Lower lobe of right lung (tissue), 2 donors: Measurements from ENCODE around the gene TXN2. TPM values are rescaled to one million over a fixed set of nuclear protein-coding genes. Genes with fewer than 3 reads are reported as not detected.
A peak's percentile ranks its signal among the peaks of the same experiment; 100 is the strongest.

Source experiments
- ATAC-seq, 2 donors: fragments of 200-7000 bp; cut with Tn5 transposase; one replicate each; pipeline ENCODE4 v1.9.1; 2020 to 2022; ENCODE audit warnings: mild to moderate bottlenecking in 2 of 2, moderate library complexity in 2 of 2
- DNase-seq: peaks from one replicate; pipeline ENCODE4 v3.0.0-alpha.2; 2020
- H3K27ac ChIP-seq: fragments of 200-600 bp; one replicate; pipeline ENCODE4 v1.8.0; 2022
- H3K27me3 ChIP-seq: fragments of 200-600 bp; one replicate; pipeline ENCODE4 v1.8.0; 2022; ENCODE audit warnings: low read depth
- H3K36me3 ChIP-seq: fragments of 200-600 bp; one replicate; pipeline ENCODE4 v1.8.0; 2022; ENCODE audit warnings: mild to moderate bottlenecking
- H3K4me1 ChIP-seq: fragments of 200-600 bp; one replicate; pipeline ENCODE4 v1.8.0; 2022
- H3K4me3 ChIP-seq: fragments of 200-600 bp; one replicate; pipeline ENCODE4 v1.8.0; 2022; ENCODE audit warnings: mild to moderate bottlenecking
- H3K9me3 ChIP-seq: fragments of 200-600 bp; one replicate; pipeline ENCODE4 v1.8.0; 2022
- CTCF ChIP-seq: fragments of 200-600 bp; IDR thresholded peaks from one replicate; pipeline ENCODE4 v1.8.0; 2022; ENCODE audit warnings: antibody characterized with exemption, mild to moderate bottlenecking
- intact Hi-C: fragments of 100-400 bp; cut with DNase I; formaldehyde crosslinking; loops from one replicate; pipeline ENCODE4 v1.11.0; 2022
- total RNA-seq: library from RNA; stranded (reverse); fragmentation: NEBNext Ultra II Directional; extraction: Animal tissue kit (Norgen Biotek cat#: 25700); gene quantifications from one replicate; pipeline ENCODE4 v1.2.1, GENCODE V29; 2021
- donor health status: DM: no; HTN: yes; CAD: no; lungs with severe emphysema.

The TXN2 gene
- total RNA-seq, 1 donor from 2014 or later: 56.4 TPM

- H3K27me3 ChIP-seq: no peaks in the 10 kb centered on the region
- peak in 1 of 2 donors; percentile 24 for ATAC-seq
- H3K4me1 ChIP-seq: peaks cover 36% of the 10 kb centered on the region
- H3K9me3 ChIP-seq: no peaks in the 10 kb centered on the region
- DNase-seq: no peak
- H3K4me3 ChIP-seq: peak overlapping the region; percentile 26
- no peaks in the 10 kb centered on the region for H3K36me3 ChIP-seq
- intact Hi-C loops: no loop called here
- peak overlapping the region; percentile 66 for H3K27ac ChIP-seq
- no peak for TF ChIP-seq CTCF
These were observed 61.2 kb downstream of the TXN2 start for GRCh38 chr22:36419912-36420882.

- intact Hi-C loops: no loop called here
- DNase-seq: no peak
- H3K4me3 ChIP-seq: peak overlapping the region; percentile 26
- no peaks in the 10 kb centered on the region for H3K9me3 ChIP-seq
- peak; percentile 69 to 76 for ATAC-seq
- H3K36me3 ChIP-seq: no peaks in the 10 kb centered on the region
- no peak for TF ChIP-seq CTCF
- H3K27ac ChIP-seq: peak overlapping the region; percentile 66
- no peaks in the 10 kb centered on the region for H3K27me3 ChIP-seq
- peaks cover 36% of the 10 kb centered on the region for H3K4me1 ChIP-seq
These were observed 62.1 kb downstream of the TXN2 start for GRCh38 chr22:36419177-36419911.

- peak; percentile 69 for DNase-seq
- no peak for TF ChIP-seq CTCF
- Histone ChIP-seq H3K27ac (peak overlapping the region; percentile 18), H3K36me3 (no peaks in the 10 kb centered on the region), H3K4me3 (no peak overlapping the region), H3K27me3 (no peaks in the 10 kb centered on the region), H3K4me1 (peaks cover 24% of the 10 kb centered on the region), H3K9me3 (no peaks in the 10 kb centered on the region)
- intact Hi-C loops: no loop called here
- ATAC-seq: peak; percentile 82 to 88
These were observed 64.2 kb downstream of the TXN2 start for GRCh38 chr22:36417281-36417686.

Other genes with a start within 250 kb of the TXN2 start
- gene APOL2, start 242.1 kb downstream of the TXN2 start, total RNA-seq: 56.0 TPM
- gene APOL1, start 228.5 kb downstream of the TXN2 start, total RNA-seq: 85.8 TPM
- 659 TPM for gene MYH9, start 93.7 kb downstream of the TXN2 start, total RNA-seq
- 13.2 TPM for gene FOXRED2, start 25.4 kb upstream of the TXN2 start, total RNA-seq
- 133 TPM for gene EIF3D, start 47.5 kb upstream of the TXN2 start, total RNA-seq
- gene CACNG2, start 222.1 kb upstream of the TXN2 start, total RNA-seq: not detected